Peyer's patch (tissue), 4 donors: ENCODE results near the gene ACTN4. TPM values are rescaled to one million over a fixed set of nuclear protein-coding genes. Genes with fewer than 3 reads are reported as not detected.

Experiments
- DNase-seq, 3 donors: peaks; one replicate each; pipeline ENCODE4 v3.0.0-alpha.2; 2017 to 2019
- H3K27ac ChIP-seq, 4 donors: fragments of 200-600 bp; sonication (generic); one replicate each; pipeline ENCODE4 v1.5.1; 2016 to 2019
- H3K27me3 ChIP-seq, 2 donors: fragments of 200-600 bp; sonication (generic); one replicate each; pipeline ENCODE4 v1.5.1; 2019
- H3K36me3 ChIP-seq, 3 donors: fragments of 200-600 bp; sonication (generic); one replicate each; pipeline ENCODE4 v1.5.1; 2016 to 2019
- H3K4me1 ChIP-seq, 4 donors: fragments of 200-600 bp; sonication (generic); one replicate each; pipeline ENCODE4 v1.5.1; 2016 to 2019
- H3K4me3 ChIP-seq, 4 donors: fragments of 200-600 bp; sonication (generic); 1 replicate in 3 of 4; 2 replicates in 1 of 4; pipeline ENCODE4 v1.5.1; 2016 to 2019; ENCODE audit warnings: mild to moderate bottlenecking in 1 of 4
- H3K9me3 ChIP-seq, 4 donors: fragments of 200-600 bp; sonication (generic); one replicate each; pipeline ENCODE4 v1.5.1; 2016 to 2019; ENCODE audit warnings: mild to moderate bottlenecking in 1 of 4
- CTCF ChIP-seq, 6 experiments: fragments of 450-650 bp in 4 of 6; fragments of 200-600 bp in 2 of 6; sonication (generic) in 1 of 6; IDR thresholded peaks; one replicate each; pipeline ENCODE4 v1.5.1; 2017 to 2019; ENCODE audit warnings: antibody characterized with exemption in 6 of 6, mild to moderate bottlenecking in 3 of 6, moderate library complexity in 1 of 6
- POLR2A ChIP-seq, 2 donors: fragments of 450-650 bp; IDR thresholded peaks; one replicate each; pipeline ENCODE4 v1.5.1; 2017; ENCODE audit warnings: antibody characterized with exemption in 2 of 2, mild to moderate bottlenecking in 2 of 2, moderate library complexity in 2 of 2
- total RNA-seq, 4 donors: library from RNA; depleted of rRNA; stranded (reverse); fragments of >200 nt; gene quantifications; one replicate each; pipeline ENCODE4 v1.1.0, GENCODE V29; 2016

Gene ACTN4
- total RNA-seq, 4 donors from 2014 or later = 360 to 1,049 (median 814) TPM

GRCh38 chr19:38707512-38708114 lies 60.2 kb downstream of the ACTN4 start:
- TF ChIP-seq CTCF (IDR thresholded peaks at IDR 0.05) (no peak), POLR2A (IDR thresholded peaks at IDR 0.05) (no peak)
- no peaks in the 10 kb centered on the region for H3K9me3 ChIP-seq
- peaks cover 0 to 100% (median 0%) of the 10 kb centered on the region in 3 donors for H3K36me3 ChIP-seq
- peak in 1 of 3 donors; percentile 66 for DNase-seq
- no peak overlapping the region for H3K4me3 ChIP-seq
- H3K4me1 ChIP-seq = peaks cover 0 to 44% (median 0%) of the 10 kb centered on the region in 4 donors
- H3K27me3 ChIP-seq = no peaks in the 10 kb centered on the region
- H3K27ac ChIP-seq = peak overlapping the region in 3 of 4 donors; percentile 26 to 66 (median 44)

- Histone ChIP-seq H3K27me3 (no peaks in the 10 kb centered on the region), H3K27ac (peak overlapping the region in 2 of 4 donors; percentile 44 to 66), H3K4me3 (no peak overlapping the region), H3K9me3 (no peaks in the 10 kb centered on the region), H3K4me1 (peaks cover 0 to 52% (median 0%) of the 10 kb centered on the region in 4 donors), H3K36me3 (peaks cover 0 to 100% (median 0%) of the 10 kb centered on the region in 3 donors)
- TF ChIP-seq CTCF (IDR thresholded peaks at IDR 0.05) = no peak
- no peak for TF ChIP-seq POLR2A (IDR thresholded peaks at IDR 0.05)
- no peak for DNase-seq
Measured at GRCh38 chr19:38708413-38709024, 61.1 kb downstream of the ACTN4 start.

GRCh38 chr19:38709119-38709518 lies 61.7 kb downstream of the ACTN4 start:
- no peak for TF ChIP-seq POLR2A (IDR thresholded peaks at IDR 0.05)
- no peak for TF ChIP-seq CTCF (IDR thresholded peaks at IDR 0.05)
- H3K27me3 ChIP-seq = no peaks in the 10 kb centered on the region
- no peak overlapping the region for H3K4me3 ChIP-seq
- peak overlapping the region in 2 of 4 donors; percentile 44 to 66 for H3K27ac ChIP-seq
- no peaks in the 10 kb centered on the region for H3K9me3 ChIP-seq
- no peak for DNase-seq
- peaks cover 0 to 58% (median 0%) of the 10 kb centered on the region in 4 donors for H3K4me1 ChIP-seq
- H3K36me3 ChIP-seq = peaks cover 0 to 100% (median 0%) of the 10 kb centered on the region in 3 donors

GRCh38 chr19:38709671-38710415 lies 62.4 kb downstream of the ACTN4 start:
- peaks cover 0 to 100% (median 0%) of the 10 kb centered on the region in 3 donors for H3K36me3 ChIP-seq
- H3K4me3 ChIP-seq = no peak overlapping the region
- H3K27ac ChIP-seq = peak overlapping the region in 2 of 4 donors; percentile 44 to 66
- H3K27me3 ChIP-seq = no peaks in the 10 kb centered on the region
- no peak for TF ChIP-seq CTCF (IDR thresholded peaks at IDR 0.05)
- TF ChIP-seq POLR2A (IDR thresholded peaks at IDR 0.05) = no peak
- H3K9me3 ChIP-seq = no peaks in the 10 kb centered on the region
- H3K4me1 ChIP-seq = peaks cover 0 to 60% (median 0%) of the 10 kb centered on the region in 4 donors
- DNase-seq = no peak

GRCh38 chr19:38710416-38710702 lies 62.9 kb downstream of the ACTN4 start:
- H3K36me3 ChIP-seq = peaks cover 0 to 100% (median 0%) of the 10 kb centered on the region in 3 donors
- DNase-seq = no peak
- peaks cover 0 to 60% (median 0%) of the 10 kb centered on the region in 4 donors for H3K4me1 ChIP-seq
- TF ChIP-seq POLR2A (IDR thresholded peaks at IDR 0.05) (no peak), CTCF (IDR thresholded peaks at IDR 0.05) (no peak)
- no peak overlapping the region for H3K4me3 ChIP-seq
- no peaks in the 10 kb centered on the region for H3K27me3 ChIP-seq
- H3K27ac ChIP-seq = peak overlapping the region in 2 of 4 donors; percentile 16 to 66
- no peaks in the 10 kb centered on the region for H3K9me3 ChIP-seq
